MM.1S (cell line): ENCODE results near the gene OR2J2.

Experiments used
- EZH2 ChIP-seq: fragments of 300-600 bp; sonication (generic); optimal IDR thresholded peaks from 2 replicates; pipeline ENCODE3; 2017; ENCODE audit warnings: low read depth, mild to moderate bottlenecking, antibody characterized with exemption, low read length, mixed read lengths
- TF ChIP-seq, protein P1 (sequence below): fragments of 300-600 bp; sonication (generic); IDR thresholded peaks from 2 replicates; pipeline ENCODE4 v1.5.1; 2016; ENCODE audit warnings: antibody characterized with exemption, low read length, mixed read lengths

DNA sequence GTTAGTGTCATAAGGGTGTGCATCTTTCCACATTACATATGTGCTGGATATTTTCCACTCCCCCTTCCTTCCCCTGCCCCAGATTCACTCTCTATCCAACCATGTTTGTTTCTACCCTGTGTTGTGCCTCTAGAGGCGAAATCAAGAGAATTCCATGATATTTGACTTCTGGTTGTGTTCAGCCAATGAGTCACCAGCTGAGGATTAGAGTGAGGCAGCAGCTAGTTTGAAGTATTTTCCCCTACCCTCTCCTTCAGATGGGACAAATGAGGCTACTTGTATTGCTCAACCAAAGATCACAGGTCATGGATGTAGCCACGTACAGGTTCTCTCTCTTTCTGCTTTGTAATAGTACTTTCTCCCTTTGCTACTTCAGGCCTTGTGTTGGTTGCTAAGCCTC is 24.5 kb upstream of the OR2J2 start:
- TF ChIP-seq, protein P1, sequence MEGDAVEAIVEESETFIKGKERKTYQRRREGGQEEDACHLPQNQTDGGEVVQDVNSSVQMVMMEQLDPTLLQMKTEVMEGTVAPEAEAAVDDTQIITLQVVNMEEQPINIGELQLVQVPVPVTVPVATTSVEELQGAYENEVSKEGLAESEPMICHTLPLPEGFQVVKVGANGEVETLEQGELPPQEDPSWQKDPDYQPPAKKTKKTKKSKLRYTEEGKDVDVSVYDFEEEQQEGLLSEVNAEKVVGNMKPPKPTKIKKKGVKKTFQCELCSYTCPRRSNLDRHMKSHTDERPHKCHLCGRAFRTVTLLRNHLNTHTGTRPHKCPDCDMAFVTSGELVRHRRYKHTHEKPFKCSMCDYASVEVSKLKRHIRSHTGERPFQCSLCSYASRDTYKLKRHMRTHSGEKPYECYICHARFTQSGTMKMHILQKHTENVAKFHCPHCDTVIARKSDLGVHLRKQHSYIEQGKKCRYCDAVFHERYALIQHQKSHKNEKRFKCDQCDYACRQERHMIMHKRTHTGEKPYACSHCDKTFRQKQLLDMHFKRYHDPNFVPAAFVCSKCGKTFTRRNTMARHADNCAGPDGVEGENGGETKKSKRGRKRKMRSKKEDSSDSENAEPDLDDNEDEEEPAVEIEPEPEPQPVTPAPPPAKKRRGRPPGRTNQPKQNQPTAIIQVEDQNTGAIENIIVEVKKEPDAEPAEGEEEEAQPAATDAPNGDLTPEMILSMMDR, result no peak
- TF ChIP-seq EZH2, result no peak
